T-helper 2 cell treated with Interferon-gamma antibody and Interleukin-4, amounts not matched to agents 5 μg/mL and 100 μg/mL, for 36 hours (primary cell): ENCODE results near the gene CYTH3.

Experiments
- DNase-seq: peaks from one replicate; pipeline ENCODE4 v3.0.0; 2021; ENCODE audit warnings: low spot score
- H3K27ac Mint-ChIP-seq: one replicate; pipeline ENCODE4 v1.8.0; 2021; ENCODE audit warnings: mild to moderate bottlenecking, mixed read lengths
- H3K27me3 Mint-ChIP-seq: one replicate; pipeline ENCODE4 v1.8.0; 2021; ENCODE audit warnings: low read depth, mixed read lengths
- H3K36me3 Mint-ChIP-seq: one replicate; pipeline ENCODE4 v1.8.0; 2021; ENCODE audit warnings: low read depth, mixed read lengths
- H3K4me1 Mint-ChIP-seq: one replicate; pipeline ENCODE4 v1.8.0; 2021; ENCODE audit warnings: low read depth, mixed read lengths
- H3K4me3 Mint-ChIP-seq: one replicate; pipeline ENCODE4 v1.8.0; 2022; ENCODE audit warnings: mild to moderate bottlenecking, moderate library complexity, mixed read lengths
- H3K9me3 Mint-ChIP-seq: one replicate; pipeline ENCODE4 v1.8.0; 2021; ENCODE audit warnings: mixed read lengths

The CYTH3 gene

DNA sequence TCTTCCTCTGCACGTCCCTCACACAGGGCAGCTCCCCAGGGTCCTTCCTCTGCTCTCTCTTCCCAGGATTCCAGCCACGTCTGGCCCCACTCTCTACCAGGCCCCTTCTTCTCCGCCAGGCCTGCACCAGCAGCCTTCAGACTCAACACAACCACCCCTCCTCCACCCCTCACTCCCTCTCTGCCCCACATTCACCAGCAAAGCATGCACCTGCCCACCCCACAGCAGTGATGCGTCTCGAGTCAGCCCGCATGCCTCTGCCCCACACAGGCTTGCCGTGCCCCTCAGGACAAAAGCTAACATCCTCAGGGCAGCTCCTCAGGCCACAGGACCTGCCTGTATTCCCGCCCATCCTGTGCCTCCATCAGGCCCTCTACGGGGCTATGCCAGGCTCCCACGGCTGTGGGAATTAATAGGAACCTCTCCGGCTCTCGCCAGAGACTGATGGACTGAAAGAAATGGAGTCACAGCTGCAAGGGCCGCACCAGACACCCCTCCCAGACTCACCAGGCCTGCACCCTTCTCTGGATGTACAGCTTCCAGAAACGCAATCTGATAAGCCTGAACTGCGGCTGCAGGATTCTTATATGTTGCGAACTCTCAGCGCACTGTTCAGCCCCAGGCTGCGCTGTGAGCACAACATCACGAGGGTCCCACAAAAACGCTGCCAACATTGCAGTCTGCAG is 100.1 kb downstream of the CYTH3 start:
- no peak overlapping the region for H3K27ac Mint-ChIP-seq
- no peak overlapping the region for H3K4me3 Mint-ChIP-seq
- no peak for DNase-seq
- no peaks in the 10 kb centered on the region for H3K4me1 Mint-ChIP-seq
- peaks cover 3% of the 10 kb centered on the region for H3K27me3 Mint-ChIP-seq
- no peaks in the 10 kb centered on the region for H3K36me3 Mint-ChIP-seq
- H3K9me3 Mint-ChIP-seq, result no peaks in the 10 kb centered on the region

DNA sequence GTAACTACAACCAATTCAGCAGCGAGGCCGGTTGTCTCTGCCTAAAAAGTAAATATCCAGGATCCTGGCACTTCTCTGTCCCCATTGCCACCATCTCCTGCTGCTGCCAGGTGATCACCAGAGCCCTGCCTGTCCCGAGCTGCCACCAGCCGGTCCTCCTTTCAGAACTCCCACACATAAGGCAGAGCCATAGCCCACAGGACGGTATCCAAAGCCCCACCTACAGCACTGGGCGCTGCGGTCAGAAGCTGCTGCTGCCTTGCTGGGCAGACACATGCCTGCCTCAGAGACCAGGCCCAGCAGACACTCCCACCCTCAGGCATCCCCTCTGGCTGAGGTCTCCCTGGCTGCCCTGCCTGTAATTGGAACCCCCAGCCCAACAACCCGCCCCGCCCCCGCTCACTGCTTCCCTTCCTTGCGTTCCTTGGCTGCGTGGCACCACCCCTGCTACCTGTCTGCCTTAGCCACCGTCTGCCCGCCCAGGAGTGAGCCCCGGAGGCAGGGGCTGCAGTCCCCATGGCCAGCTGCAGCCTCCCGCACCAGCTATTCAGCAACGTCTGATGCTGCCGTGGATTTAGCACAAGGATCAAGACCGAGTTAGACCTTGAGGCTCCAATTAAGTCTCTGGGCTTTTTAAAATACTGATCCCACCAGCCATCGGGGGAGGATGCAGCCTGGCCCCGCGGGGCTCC is 100.7 kb downstream of the CYTH3 start:
- H3K27ac Mint-ChIP-seq, result no peak overlapping the region
- H3K27me3 Mint-ChIP-seq, result peaks cover 2% of the 10 kb centered on the region
- H3K4me1 Mint-ChIP-seq, result no peaks in the 10 kb centered on the region
- no peaks in the 10 kb centered on the region for H3K36me3 Mint-ChIP-seq
- H3K9me3 Mint-ChIP-seq, result no peaks in the 10 kb centered on the region
- no peak for DNase-seq
- H3K4me3 Mint-ChIP-seq, result no peak overlapping the region

DNA sequence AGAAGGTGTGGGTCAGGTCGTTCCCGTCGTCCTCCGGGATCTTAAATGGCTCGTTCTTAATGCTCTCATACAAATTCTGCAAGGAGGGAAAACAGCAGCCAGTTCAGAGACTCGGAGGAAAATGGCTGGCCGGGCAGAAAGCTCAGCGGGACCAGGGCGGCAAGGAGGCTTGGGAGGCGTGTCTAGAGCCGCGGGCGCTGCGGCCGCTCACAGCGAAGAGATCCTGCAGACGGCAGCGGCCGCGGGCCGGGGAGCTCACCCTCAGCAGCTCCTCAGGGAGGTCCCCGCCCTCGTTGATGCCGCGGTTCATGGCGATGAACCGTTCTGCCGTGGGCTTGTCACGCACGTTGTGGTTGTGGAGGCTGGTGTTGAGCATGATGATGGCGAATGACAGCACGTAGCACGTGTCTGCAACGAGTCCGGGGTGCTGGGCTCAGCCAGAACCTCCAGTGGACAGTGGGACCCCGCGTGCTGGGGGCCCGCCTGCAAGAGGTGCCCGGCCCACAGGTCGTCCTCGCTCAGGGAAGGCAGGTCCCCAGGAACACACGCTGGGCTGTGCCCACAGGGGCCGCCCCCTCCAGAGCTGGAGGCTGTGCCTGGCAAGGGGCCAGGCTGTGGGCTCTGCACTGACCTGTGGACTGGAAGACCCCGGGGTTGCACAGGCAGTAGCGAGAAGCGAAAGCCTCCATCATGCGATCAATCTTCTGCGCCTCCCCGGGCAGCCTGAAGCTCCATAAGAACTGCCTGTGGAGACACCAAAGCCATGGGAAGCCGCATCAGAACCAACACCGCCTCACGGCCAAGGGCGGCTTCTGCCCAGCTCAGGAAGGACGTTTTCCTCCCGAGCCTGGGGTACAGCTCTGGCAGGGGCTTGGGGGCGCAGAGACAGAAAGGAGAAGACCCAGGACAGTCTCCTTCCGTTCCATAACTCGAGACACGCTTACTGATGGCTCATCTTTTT is 101.6 kb downstream of the CYTH3 start:
- no peaks in the 10 kb centered on the region for H3K4me1 Mint-ChIP-seq
- H3K4me3 Mint-ChIP-seq, result peak overlapping the region; percentile 12
- H3K27me3 Mint-ChIP-seq, result no peaks in the 10 kb centered on the region
- H3K36me3 Mint-ChIP-seq, result no peaks in the 10 kb centered on the region
- no peak for DNase-seq
- H3K27ac Mint-ChIP-seq, result no peak overlapping the region
- no peaks in the 10 kb centered on the region for H3K9me3 Mint-ChIP-seq

DNA sequence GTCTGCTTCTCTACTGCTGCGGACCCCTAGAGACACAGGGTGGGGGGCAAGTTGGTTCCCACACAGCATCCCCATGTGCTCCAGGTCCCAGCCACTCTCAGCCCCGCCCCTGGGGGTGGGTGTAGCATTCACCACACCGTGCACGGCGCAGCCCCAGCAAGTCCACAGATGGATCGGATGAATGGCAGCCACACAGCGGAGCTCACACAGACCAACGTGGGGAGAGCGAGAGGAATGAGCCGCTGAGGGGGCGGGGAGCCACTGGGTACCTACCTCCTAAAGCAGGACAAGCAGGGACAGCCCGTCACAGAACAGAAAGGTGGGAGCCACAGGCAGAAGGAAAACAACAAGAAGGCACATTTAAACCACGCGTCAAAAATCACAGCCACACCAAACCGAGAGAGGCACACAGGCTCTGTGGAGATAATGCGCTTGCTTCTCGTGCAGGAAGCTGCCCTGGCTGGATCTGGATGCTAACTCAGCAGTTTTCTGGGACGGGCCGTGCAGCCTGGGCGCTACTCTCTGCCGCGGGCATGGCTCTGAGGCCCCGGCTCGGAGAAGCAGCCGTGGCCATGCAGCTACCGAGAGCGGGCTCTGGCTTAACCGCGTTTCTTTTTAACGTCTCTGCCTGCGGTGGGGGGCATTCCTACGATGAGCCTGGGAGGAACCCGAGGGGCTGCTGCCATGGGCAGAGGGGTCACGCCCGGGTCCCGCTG is 102.5 kb downstream of the CYTH3 start:
- H3K4me3 Mint-ChIP-seq, result no peak overlapping the region
- DNase-seq, result no peak
- H3K9me3 Mint-ChIP-seq, result no peaks in the 10 kb centered on the region
- no peak overlapping the region for H3K27ac Mint-ChIP-seq
- no peaks in the 10 kb centered on the region for H3K27me3 Mint-ChIP-seq
- no peaks in the 10 kb centered on the region for H3K36me3 Mint-ChIP-seq
- H3K4me1 Mint-ChIP-seq, result no peaks in the 10 kb centered on the region

DNA sequence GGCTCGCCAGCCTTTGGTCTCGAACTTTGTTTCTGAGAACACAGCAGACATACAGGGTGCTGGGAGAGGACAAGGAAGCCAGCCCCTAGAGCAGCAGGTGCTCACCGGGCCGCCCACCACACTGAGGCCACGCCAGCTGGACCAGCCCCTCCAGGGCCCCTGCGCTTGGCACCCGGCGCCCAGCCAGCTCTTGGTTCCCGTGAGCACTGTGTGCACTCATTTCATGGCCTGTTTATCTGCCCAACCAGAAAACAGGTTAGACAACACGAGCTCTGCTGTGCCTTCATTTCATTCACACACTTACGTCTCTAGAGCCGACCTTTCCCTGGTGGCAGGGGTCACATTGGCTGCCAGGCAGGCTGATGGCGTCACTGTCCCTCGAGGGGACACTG is 104.0 kb downstream of the CYTH3 start:
- no peak for DNase-seq
- no peak overlapping the region for H3K27ac Mint-ChIP-seq
- H3K27me3 Mint-ChIP-seq, result no peaks in the 10 kb centered on the region
- no peaks in the 10 kb centered on the region for H3K36me3 Mint-ChIP-seq
- no peaks in the 10 kb centered on the region for H3K4me1 Mint-ChIP-seq
- no peaks in the 10 kb centered on the region for H3K9me3 Mint-ChIP-seq
- no peak overlapping the region for H3K4me3 Mint-ChIP-seq

DNA sequence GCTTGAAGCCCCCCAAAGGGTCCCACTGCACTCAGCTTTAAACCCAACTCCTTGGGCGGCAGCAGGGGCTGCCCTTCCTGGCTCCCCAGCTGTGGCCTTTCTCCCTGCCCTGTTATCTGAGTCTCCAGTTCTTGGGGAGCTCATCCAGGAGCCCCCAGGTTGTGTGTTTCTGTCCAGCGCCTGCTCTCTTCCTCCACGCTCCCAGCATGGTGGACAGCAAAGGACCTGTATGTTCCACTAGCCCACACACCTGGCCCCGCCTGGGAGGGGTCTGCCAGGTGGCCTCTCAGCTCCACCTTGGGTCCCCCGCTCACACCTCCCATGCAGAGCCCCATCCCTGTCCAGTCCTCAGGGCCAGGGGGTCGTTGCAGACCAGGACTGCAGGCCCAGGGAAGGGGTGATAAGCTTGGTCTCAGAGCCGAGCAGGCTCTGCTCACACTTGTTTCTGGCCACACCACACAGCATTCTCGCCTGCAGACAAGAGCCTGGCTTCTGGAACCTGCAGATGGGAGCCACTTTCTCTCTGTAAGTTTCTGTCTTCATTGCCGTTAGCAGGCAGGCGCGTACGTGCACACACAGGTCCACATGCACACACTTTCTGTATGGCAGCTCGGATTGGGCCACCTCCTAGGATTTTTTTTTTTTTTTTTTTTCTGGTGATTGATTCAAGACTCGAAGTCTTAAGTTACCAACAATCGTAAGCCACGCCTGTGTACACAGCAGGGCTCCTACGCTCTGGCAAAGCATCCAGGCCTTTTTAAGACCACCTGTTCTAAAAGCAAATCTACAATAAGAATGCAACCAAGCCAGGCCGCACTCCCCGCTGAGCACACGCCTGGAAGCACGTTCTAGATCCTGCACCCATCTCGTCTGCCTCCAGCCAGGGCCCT is 104.6 kb downstream of the CYTH3 start:
- Mint-ChIP-seq H3K9me3 (no peaks in the 10 kb centered on the region), H3K27me3 (no peaks in the 10 kb centered on the region), H3K27ac (no peak overlapping the region), H3K4me3 (no peak overlapping the region), H3K36me3 (no peaks in the 10 kb centered on the region), H3K4me1 (no peaks in the 10 kb centered on the region)
- no peak for DNase-seq

DNA sequence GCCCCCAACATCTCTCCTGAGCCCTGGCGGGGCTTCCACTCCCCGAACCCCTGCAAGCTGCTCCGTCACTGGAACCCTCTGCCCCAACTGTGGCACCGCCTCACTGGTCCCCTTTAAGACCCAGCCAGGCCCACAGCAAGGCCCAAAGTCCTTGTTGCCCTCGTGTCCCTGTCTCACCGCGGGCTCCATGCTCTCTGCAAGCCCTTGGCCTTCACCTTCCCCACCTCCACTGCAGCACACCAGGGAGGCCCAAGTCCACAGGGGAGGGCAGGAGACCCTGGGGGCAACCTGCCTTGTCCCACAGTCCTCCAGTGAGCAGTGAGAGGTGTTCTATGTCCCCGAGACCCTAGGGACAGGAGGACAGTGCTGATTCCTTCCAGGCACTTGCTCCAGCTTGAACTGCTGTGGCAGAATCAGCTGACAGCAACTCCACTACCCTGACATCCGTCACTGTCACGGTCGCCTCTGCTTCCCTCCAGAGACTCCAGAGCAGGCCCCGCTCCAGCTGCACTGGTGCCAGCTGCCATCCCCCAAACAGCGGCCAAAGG is 105.3 kb downstream of the CYTH3 start:
- peaks cover 4% of the 10 kb centered on the region for H3K4me1 Mint-ChIP-seq
- no peaks in the 10 kb centered on the region for H3K27me3 Mint-ChIP-seq
- H3K27ac Mint-ChIP-seq, result no peak overlapping the region
- no peaks in the 10 kb centered on the region for H3K9me3 Mint-ChIP-seq
- no peak for DNase-seq
- H3K36me3 Mint-ChIP-seq, result peaks cover 2% of the 10 kb centered on the region
- no peak overlapping the region for H3K4me3 Mint-ChIP-seq

DNA sequence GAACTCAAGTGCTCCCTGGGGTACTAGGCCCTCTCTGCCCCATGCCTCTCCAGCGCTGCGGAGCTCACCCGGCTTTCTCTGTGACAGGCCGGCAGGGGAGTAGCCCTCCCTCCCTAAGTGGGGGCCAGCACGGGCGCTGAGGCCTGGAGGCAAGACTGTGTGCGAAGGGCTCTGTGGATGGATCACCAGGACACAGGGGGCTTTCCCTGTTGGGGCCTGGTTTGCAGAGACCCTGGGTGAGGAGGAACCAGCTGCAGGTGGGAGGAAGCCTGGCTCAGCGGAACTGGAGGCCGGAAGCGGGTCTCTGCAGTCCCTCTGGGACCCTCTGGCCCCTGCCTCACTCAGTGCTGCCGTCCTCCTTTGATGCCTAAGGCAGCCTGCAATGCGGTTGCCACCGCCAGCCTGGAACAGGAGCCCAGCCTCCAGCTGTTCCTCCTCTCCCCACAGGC is 106.0 kb downstream of the CYTH3 start:
- DNase-seq, result no peak
- H3K27ac Mint-ChIP-seq, result no peak overlapping the region
- no peaks in the 10 kb centered on the region for H3K27me3 Mint-ChIP-seq
- no peaks in the 10 kb centered on the region for H3K9me3 Mint-ChIP-seq
- no peak overlapping the region for H3K4me3 Mint-ChIP-seq
- H3K36me3 Mint-ChIP-seq, result peaks cover 6% of the 10 kb centered on the region
- H3K4me1 Mint-ChIP-seq, result peaks cover 10% of the 10 kb centered on the region

DNA sequence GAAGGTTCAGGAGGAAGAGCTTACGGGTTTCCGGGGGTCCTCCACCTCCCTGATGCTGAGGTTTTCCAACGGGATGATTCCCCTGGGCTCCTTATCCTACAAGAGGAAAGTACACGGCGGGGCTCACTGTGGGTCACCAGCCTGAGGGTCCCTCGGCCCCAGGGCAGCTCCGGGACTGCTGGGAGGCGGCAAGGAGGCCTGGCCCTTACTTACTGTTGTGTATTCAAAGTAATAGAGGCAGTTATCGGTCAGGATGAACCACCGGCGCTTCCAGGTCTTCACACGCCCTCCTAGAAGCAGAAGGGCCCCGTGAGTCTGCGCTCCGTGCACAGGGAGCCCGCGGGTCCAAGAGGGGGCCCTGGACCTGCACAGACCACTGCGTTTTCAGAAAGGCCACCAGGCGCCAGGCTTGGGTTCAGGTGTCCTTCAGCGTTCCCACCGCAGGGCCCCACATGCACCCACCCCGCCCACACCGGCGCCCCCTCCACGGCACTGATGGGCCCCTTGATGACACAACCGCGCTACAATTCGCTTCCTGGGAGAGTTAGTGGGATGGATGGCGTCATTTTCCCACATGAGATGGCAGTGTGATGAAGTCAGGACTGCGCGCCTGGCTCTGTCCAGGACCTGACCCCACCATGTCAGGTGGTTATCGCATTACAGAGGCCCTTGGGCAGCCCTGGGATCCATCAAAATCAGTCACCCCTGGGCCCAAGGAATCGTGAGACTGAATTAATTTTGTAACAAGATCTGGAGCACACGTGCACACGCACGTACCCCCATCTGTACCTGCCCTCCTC is 106.7 kb downstream of the CYTH3 start:
- Mint-ChIP-seq H3K9me3 (no peaks in the 10 kb centered on the region), H3K27me3 (no peaks in the 10 kb centered on the region), H3K27ac (no peak overlapping the region), H3K4me1 (peaks cover 14% of the 10 kb centered on the region), H3K36me3 (peaks cover 12% of the 10 kb centered on the region), H3K4me3 (no peak overlapping the region)
- no peak for DNase-seq

DNA sequence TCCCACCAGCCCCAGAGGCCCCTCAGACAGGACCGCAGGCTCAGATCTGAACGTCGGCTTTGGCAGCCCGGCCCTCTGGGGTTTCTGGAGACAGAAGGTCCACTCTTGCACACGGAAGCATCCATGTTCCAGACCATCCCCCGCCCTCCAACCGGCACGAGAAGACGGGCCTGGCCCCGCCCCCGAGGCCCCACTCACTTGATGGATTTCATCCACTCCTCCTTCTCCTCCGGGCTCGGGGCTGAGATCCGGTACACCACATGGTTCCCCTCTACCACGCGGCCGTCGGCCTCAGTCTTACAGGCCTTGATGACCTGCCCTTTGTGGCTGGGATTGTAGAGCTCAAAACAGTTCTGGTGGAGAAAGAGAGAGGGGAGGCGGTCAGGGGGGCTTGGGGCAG is 107.3 kb downstream of the CYTH3 start:
- peaks cover 16% of the 10 kb centered on the region for H3K4me1 Mint-ChIP-seq
- no peak overlapping the region for H3K4me3 Mint-ChIP-seq
- H3K36me3 Mint-ChIP-seq, result peaks cover 17% of the 10 kb centered on the region
- H3K27me3 Mint-ChIP-seq, result no peaks in the 10 kb centered on the region
- no peak overlapping the region for H3K27ac Mint-ChIP-seq
- no peaks in the 10 kb centered on the region for H3K9me3 Mint-ChIP-seq
- no peak for DNase-seq

DNA sequence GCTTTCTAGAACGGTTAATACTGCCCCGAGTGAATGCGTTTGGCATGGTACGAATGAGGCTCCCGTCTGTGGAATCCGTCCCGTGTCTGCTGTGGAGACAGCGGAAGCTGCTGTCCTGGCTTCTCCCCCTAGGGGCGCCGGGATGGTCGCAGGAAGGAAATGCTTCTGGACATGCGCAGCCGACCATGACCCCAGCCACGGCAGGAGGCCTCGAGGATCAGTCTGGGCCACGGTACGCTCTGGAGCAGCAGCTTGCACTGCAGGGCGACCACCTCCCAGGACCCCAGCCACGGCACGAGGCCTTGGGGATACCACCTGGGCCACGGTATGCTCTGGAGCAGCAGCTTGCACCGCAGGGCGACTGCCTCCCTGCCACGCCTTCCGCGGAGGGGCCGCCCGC is 107.9 kb downstream of the CYTH3 start:
- H3K9me3 Mint-ChIP-seq, result no peaks in the 10 kb centered on the region
- no peak overlapping the region for H3K27ac Mint-ChIP-seq
- no peak for DNase-seq
- H3K4me1 Mint-ChIP-seq, result peaks cover 16% of the 10 kb centered on the region
- peaks cover 17% of the 10 kb centered on the region for H3K36me3 Mint-ChIP-seq
- H3K27me3 Mint-ChIP-seq, result no peaks in the 10 kb centered on the region
- H3K4me3 Mint-ChIP-seq, result no peak overlapping the region

DNA sequence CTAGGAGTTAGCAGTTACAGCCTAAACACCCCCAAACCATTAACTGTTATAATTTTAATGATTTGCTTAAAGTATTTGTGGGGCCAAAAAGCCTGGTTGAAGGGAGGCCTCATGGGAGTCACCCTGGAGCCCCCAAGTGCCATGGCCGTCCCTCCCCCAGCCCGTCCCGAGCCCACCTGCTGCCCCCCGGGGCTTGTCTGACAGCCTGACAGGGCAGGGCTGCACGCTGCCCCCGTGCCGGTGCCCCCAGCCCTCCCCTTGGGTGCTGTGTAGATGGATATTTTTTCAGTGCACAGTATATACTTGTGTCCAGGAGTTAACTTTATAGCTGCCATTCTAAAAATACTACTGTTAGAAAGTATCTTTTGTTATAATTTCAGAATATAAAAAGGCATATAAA is 108.4 kb downstream of the CYTH3 start:
- no peak for DNase-seq
- Mint-ChIP-seq H3K4me1 (peaks cover 16% of the 10 kb centered on the region), H3K27me3 (no peaks in the 10 kb centered on the region), H3K27ac (no peak overlapping the region), H3K36me3 (peaks cover 17% of the 10 kb centered on the region), H3K4me3 (no peak overlapping the region), H3K9me3 (no peaks in the 10 kb centered on the region)
